Activated T-helper 17 cell treated with anti-CD3 and anti-CD28 coated beads, Interleukin-2, amount 50 U/mL, for 72 hours (primary cell): ENCODE measurements around the gene SYN1. TPM values are rescaled to one million over a fixed set of nuclear protein-coding genes. Genes with fewer than 3 reads are reported as not detected.

Experiments
- ATAC-seq: fragments of 150-1000 bp; cut with Tn5 transposase; replicated peaks from 2 replicates; pipeline ENCODE4 v1.10.0; 2021; ENCODE audit warnings: mild to moderate bottlenecking, moderate library complexity
- H3K27ac Mint-ChIP-seq: one replicate; pipeline ENCODE4 v1.8.0; 2022; ENCODE audit warnings: mixed read lengths
- H3K27me3 Mint-ChIP-seq: one replicate; pipeline ENCODE4 v1.8.0; 2022; ENCODE audit warnings: mixed read lengths
- H3K36me3 Mint-ChIP-seq: one replicate; pipeline ENCODE4 v1.8.0; 2022; ENCODE audit warnings: low read depth, mild to moderate bottlenecking, mixed read lengths
- H3K4me1 Mint-ChIP-seq: one replicate; pipeline ENCODE4 v1.8.0; 2022; ENCODE audit warnings: mixed read lengths
- H3K4me3 Mint-ChIP-seq: one replicate; pipeline ENCODE4 v1.8.0; 2022; ENCODE audit warnings: mild to moderate bottlenecking, mixed read lengths
- H3K9me3 Mint-ChIP-seq: one replicate; pipeline ENCODE4 v1.8.0; 2022; ENCODE audit warnings: mixed read lengths
- total RNA-seq, 2 donors: library from RNA; stranded (reverse); gene quantifications; one replicate each; pipeline ENCODE4 v1.2.3, GENCODE V29; 2022

The SYN1 gene
- total RNA-seq, 2 donors from 2014 or later = 1.0 to 4.3 TPM

DNA sequence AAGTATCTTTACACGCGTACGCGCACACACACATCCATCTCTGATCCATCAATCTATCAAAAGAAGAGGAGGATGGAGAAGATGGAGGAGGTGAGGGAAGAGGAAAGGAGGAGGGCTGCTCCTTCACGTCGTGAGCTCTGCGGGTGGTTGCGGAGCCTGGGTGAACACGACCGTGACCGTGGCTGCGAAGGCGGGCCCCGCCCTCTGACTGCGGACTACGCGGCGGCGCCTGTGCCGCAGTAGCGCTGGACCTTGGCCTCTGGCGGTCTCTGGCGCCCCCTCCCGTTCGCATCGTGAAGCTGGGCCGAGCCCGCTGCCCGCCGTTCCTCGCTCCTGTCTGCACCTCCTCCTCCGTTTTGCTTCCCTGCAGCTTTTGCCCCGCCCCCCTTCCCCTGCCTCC, 96.4 kb downstream of the SYN1 start:
- Mint-ChIP-seq H3K4me1 (no peaks in the 10 kb centered on the region), H3K9me3 (no peaks in the 10 kb centered on the region), H3K27ac (no peak overlapping the region), H3K27me3 (no peaks in the 10 kb centered on the region), H3K4me3 (peak overlapping the region; percentile 78), H3K36me3 (no peaks in the 10 kb centered on the region)
- ATAC-seq = peak; percentile 99

Other genes starting within 250 kb of the SYN1 start
- gene ZNF157, start 249.3 kb downstream of the SYN1 start, total RNA-seq = 1 to 10 TPM in 1 of 2 donors, under 1 TPM in 1; 0.71 to 3.1 TPM
- gene ZNF41, start 136.6 kb downstream of the SYN1 start, total RNA-seq = 10 to 100 TPM; 10.5 to 12.2 TPM
- 10 to 100 TPM; 74.8 to 75.5 TPM for gene ARAF, start 58.7 kb downstream of the SYN1 start, total RNA-seq
- 100 to 1,000 TPM in 1 of 2 donors, 10 to 100 TPM in 1; 56.1 to 302 TPM for gene TIMP1, start 37.4 kb downstream of the SYN1 start, total RNA-seq
- gene CFP, start 10.1 kb upstream of the SYN1 start, total RNA-seq = 1 to 10 TPM; 3.2 to 7.6 TPM
- 10 to 100 TPM; 77.8 to 95.9 TPM for gene ELK1, start 30.7 kb upstream of the SYN1 start, total RNA-seq
- 100 to 1,000 TPM; 127 to 156 TPM for gene UXT, start 39.3 kb upstream of the SYN1 start, total RNA-seq
- 1 to 10 TPM; 6.4 to 7.8 TPM for gene ZNF81, start 217.0 kb upstream of the SYN1 start, total RNA-seq